H1 (cell line): ENCODE data around the gene PCNX3. TPM values are rescaled to one million over a fixed set of nuclear protein-coding genes. Genes with fewer than 3 reads are reported as not detected.

Experiments
- CTCF ChIA-PET: fragments of 300-600 bp; sonication (Branson Sonifier 250); formaldehyde crosslinking; loops from one replicate; lab custom pipeline; 2021; ENCODE audit not compliant: partially characterized antibody; lab: Charles Lee
- POLR2A ChIA-PET: fragments of 300-600 bp; sonication (Branson Sonifier 250); formaldehyde crosslinking; loops from one replicate; lab custom pipeline; 2021; ENCODE audit warnings: inconsistent platforms; ENCODE audit not compliant: partially characterized antibody; lab: Charles Lee
- DNase-seq, 2 experiments: peaks; one replicate each; pipeline versions ENCODE4 v3.0.0 to v3.0.0-alpha.2; 2010 to 2022; ENCODE audit warnings: low spot score in 2 of 2, low read depth in 1 of 2, mixed read lengths in 1 of 2
- FAIRE-seq: peaks from 2 replicates; lab custom pipeline; 2011; peaks lifted over from hg19 to GRCh38; lab: Jason Lieb, UNC
- H2AFZ ChIP-seq: 2 replicates; pipeline ENCODE4 v1.8.1; 2012; ENCODE audit warnings: low read length, inconsistent platforms
- H2AK5ac ChIP-seq: 2 replicates; pipeline ENCODE4 v1.6.1; 2013; ENCODE audit warnings: low read depth, low read length
- H2BK120ac ChIP-seq: replicated peaks from 2 replicates; pipeline ENCODE3; 2013; ENCODE audit warnings: low read depth, low read length, inconsistent platforms
- H2BK12ac ChIP-seq: 2 replicates; pipeline ENCODE4 v1.6.1; 2013; ENCODE audit warnings: low read depth, low read length
- H2BK15ac ChIP-seq: 2 replicates; pipeline ENCODE4 v1.6.1; 2013; ENCODE audit warnings: low read length
- H2BK20ac ChIP-seq: 2 replicates; pipeline ENCODE4 v1.6.1; 2013; ENCODE audit warnings: low read length
- H2BK5ac ChIP-seq: 2 replicates; pipeline ENCODE4 v1.6.1; 2013; ENCODE audit warnings: low read depth, low read length
- H3K14ac ChIP-seq: 2 replicates; pipeline ENCODE4 v1.6.1; 2013; ENCODE audit warnings: inconsistent platforms; ENCODE audit not compliant: insufficient read length
- H3K18ac ChIP-seq: 2 replicates; pipeline ENCODE4 v1.6.1; 2013; ENCODE audit warnings: low read length; ENCODE audit errors: extremely low read depth
- H3K23ac ChIP-seq: 2 replicates; pipeline ENCODE4 v1.6.1; 2013; ENCODE audit warnings: inconsistent platforms; ENCODE audit not compliant: insufficient read length
- H3K23me2 ChIP-seq: 2 replicates; pipeline ENCODE4 v1.6.1; 2013; ENCODE audit warnings: low read depth, low read length
- H3K27ac ChIP-seq: 2 replicates; pipeline ENCODE4 v1.6.1; 2011; ENCODE audit warnings: low read depth, low read length, inconsistent platforms
- H3K27me3 ChIP-seq, 4 experiments: replicated peaks in 1 of 4; 1 replicate in 1 of 4; 2 replicates in 3 of 4; pipeline versions ENCODE4 v1.6.1 to v1.8.1; 2011 to 2013; ENCODE audit warnings: low read length in 3 of 4, mild to moderate bottlenecking in 3 of 4, inconsistent platforms in 2 of 4, mixed read lengths in 2 of 4, moderate library complexity in 1 of 4; ENCODE audit not compliant: control insufficient read depth in 3 of 4, insufficient read depth in 3 of 4; ENCODE audit errors: extremely low read depth in 1 of 4
- H3K36me3 ChIP-seq, 4 experiments: 2 replicates each; pipeline versions ENCODE4 v1.6.1 to v1.8.1; 2011 to 2013; ENCODE audit warnings: mild to moderate bottlenecking in 4 of 4, low read length in 3 of 4, moderate library complexity in 2 of 4, control low read depth in 1 of 4, inconsistent platforms in 1 of 4; ENCODE audit not compliant: insufficient read depth in 4 of 4, control insufficient read depth in 2 of 4
- H3K4ac ChIP-seq: replicated peaks from 2 replicates; pipeline ENCODE3; 2013; ENCODE audit warnings: low read length, low read depth, mixed read lengths, inconsistent platforms; ENCODE audit not compliant: insufficient read length
- H3K4me1 ChIP-seq, 4 experiments: replicated peaks in 1 of 4; 1 replicate in 1 of 4; 2 replicates in 3 of 4; pipeline versions ENCODE4 v1.6.1 to v1.8.1; 2011 to 2013; ENCODE audit warnings: low read length in 3 of 4, inconsistent platforms in 2 of 4, mixed read lengths in 1 of 4; ENCODE audit not compliant: insufficient read depth in 4 of 4, control insufficient read depth in 3 of 4
- H3K4me2 ChIP-seq, 2 experiments: 2 replicates each; pipeline versions ENCODE4 v1.6.1 to v1.8.1; 2011 to 2013; ENCODE audit warnings: low read depth in 2 of 2, low read length in 2 of 2, control low read depth in 1 of 2, inconsistent platforms in 1 of 2, mild to moderate bottlenecking in 1 of 2; ENCODE audit not compliant: insufficient read depth in 1 of 2
- H3K4me3 ChIP-seq, 4 experiments: fragments of 200-600, 300-600 bp in 1 of 4; sonication (generic), shearing (Covaris generic), sonication (Bioruptor Twin) in 1 of 4; 2 replicates each; pipeline versions ENCODE4 v1.5.1 to v1.8.1; 2011 to 2016; ENCODE audit warnings: low read length in 4 of 4, low read depth in 3 of 4, control low read depth in 2 of 4, inconsistent platforms in 2 of 4, mild to moderate bottlenecking in 2 of 4, mixed read lengths in 1 of 4, moderate library complexity in 1 of 4; ENCODE audit not compliant: insufficient read depth in 2 of 4; ENCODE audit errors: extremely low read depth in 1 of 4
- H3K56ac ChIP-seq: replicated peaks from 2 replicates; pipeline ENCODE3; 2013; ENCODE audit warnings: low read depth, mild to moderate bottlenecking, mixed read lengths, low read length, inconsistent platforms; ENCODE audit not compliant: insufficient read length
- H3K79me1 ChIP-seq: 2 replicates; pipeline ENCODE4 v1.6.1; 2013; ENCODE audit warnings: low read depth, low read length, control low read depth
- H3K79me2 ChIP-seq, 2 experiments: 2 replicates each; pipeline versions ENCODE4 v1.6.1 to v1.8.1; 2012 to 2013; ENCODE audit warnings: low read length in 2 of 2, mild to moderate bottlenecking in 2 of 2, inconsistent platforms in 1 of 2; ENCODE audit not compliant: insufficient read depth in 2 of 2, control insufficient read depth in 1 of 2
- H3K9ac ChIP-seq, 4 experiments: replicated peaks in 1 of 4; 1 replicate in 1 of 4; 2 replicates in 3 of 4; pipeline versions ENCODE4 v1.6.1 to v1.8.1; 2011 to 2013; ENCODE audit warnings: low read depth in 3 of 4, low read length in 3 of 4, control low read depth in 2 of 4, mild to moderate bottlenecking in 2 of 4, moderate library complexity in 2 of 4, inconsistent platforms in 1 of 4; ENCODE audit errors: extremely low read depth in 1 of 4
- H3K9me3 ChIP-seq, 2 experiments: 2 replicates each; pipeline versions ENCODE4 v1.6.1 to v1.8.1; 2012 to 2013; ENCODE audit warnings: mild to moderate bottlenecking in 2 of 2, moderate library complexity in 2 of 2, control low read depth in 1 of 2, inconsistent platforms in 1 of 2, low read depth in 1 of 2, low read length in 1 of 2, mixed read lengths in 1 of 2; ENCODE audit not compliant: insufficient read depth in 2 of 2
- H4K20me1 ChIP-seq, 2 experiments: replicated peaks in 1 of 2; 2 replicates each; pipeline versions ENCODE3 to v1.8.1; 2011 to 2013; ENCODE audit warnings: inconsistent platforms in 2 of 2, low read length in 2 of 2, mild to moderate bottlenecking in 1 of 2; ENCODE audit not compliant: insufficient read depth in 2 of 2, control insufficient read depth in 1 of 2
- H4K5ac ChIP-seq: 2 replicates; pipeline ENCODE4 v1.6.1; 2013; ENCODE audit warnings: low read length, low read depth, mixed read lengths, inconsistent platforms; ENCODE audit not compliant: insufficient read length
- H4K8ac ChIP-seq: 2 replicates; pipeline ENCODE4 v1.8.0; 2013; ENCODE audit warnings: mild to moderate bottlenecking, moderate library complexity, low read length, inconsistent platforms; ENCODE audit not compliant: insufficient read depth; ENCODE audit errors: extremely low read depth
- H4K91ac ChIP-seq: replicated peaks from 2 replicates; pipeline ENCODE3; 2013; ENCODE audit warnings: low read length, mixed read lengths, inconsistent platforms; ENCODE audit not compliant: insufficient read length
- WGBS, 2 experiments: shearing (Covaris generic) in 1 of 2; methylation state at CpG; one replicate each; pipeline versions ENCODE4 v1.1.6 to v1.1.7; 2013 to 2015; ENCODE audit warnings: low lambda C conversion rate in 2 of 2, mixed read lengths in 2 of 2, inconsistent platforms in 1 of 2, low coverage in 1 of 2, missing lambda C conversion rate in 1 of 2; ENCODE audit not compliant: insufficient replicate concordance in 2 of 2, insufficient coverage in 1 of 2, insufficient read length in 1 of 2; ENCODE audit errors: extremely low coverage in 1 of 2, missing lambda C conversion rate in 1 of 2; 5-methylcytosine and 5-hydroxymethylcytosine counted together
- polyA plus RNA-seq, 7 experiments: library from polyadenylated mRNA; depleted of rRNA in 3 of 7; stranded (reverse) in 5 of 7; unstranded in 2 of 7; fragments of >200 nt in 5 of 7; fragments of 200-250 nt in 2 of 7; gene quantifications; 1 replicate in 5 of 7; 2 replicates in 1 of 7; 4 replicates in 1 of 7; pipeline versions ENCODE4 v1.2.1 to v1.2.3, GENCODE V29; 2011 to 2013; ENCODE audit warnings: missing spikeins in 2 of 7, mixed read lengths in 2 of 7
- total RNA-seq: library from RNA; stranded (reverse); fragmentation: NEBNext Ultra II Directional; extraction: Animal tissue kit (Norgen Biotek cat#: 25700); gene quantifications from 2 replicates; pipeline ENCODE4 v1.2.1, GENCODE V29; 2021

The PCNX3 gene
- total and polyA plus RNA-seq, 2 of the 8 experiments (the other 6 are each of a cell fraction or from before 2014, with no cell fraction given): 27.2 to 38.8 TPM

- 0 out of 2 replicates have a peak overlapping the region, but pooled peaks have one; percentile 49 for H2BK15ac ChIP-seq
- H3K9me3 ChIP-seq: no peaks in the 10 kb centered on the region
- H3K4me3 ChIP-seq: peak overlapping the region; percentile 45 to 72 (median 60)
- H2BK20ac ChIP-seq: no peak overlapping the region
- H2BK12ac ChIP-seq: peak overlapping the region; percentile 32; the same call in 1 of the 2 replicates
- peak overlapping the region; percentile 95 for H4K91ac ChIP-seq
- peak overlapping the region; percentile 85 for H2BK5ac ChIP-seq
- H4K8ac ChIP-seq: peak overlapping the region; percentile 91
- POLR2A ChIA-PET: interaction anchor here (0.6 to 5.3 kb wide), 20 partner anchors 10 to 399 kb away, joined by 3 to 56 read pairs (median 4); partner anchors contain the start of genes FIBP, KAT5, MUS81 and PCNX3
- peak overlapping the region; percentile 71 for H3K56ac ChIP-seq
- FAIRE-seq: no peak
- H3K4me1 ChIP-seq: peaks cover 0 to 12% (median 8%) of the 10 kb centered on the region in 4 experiments; a peak in 5 of 7 replicates
- no peak overlapping the region for H3K4ac ChIP-seq
- H3K18ac ChIP-seq: peak overlapping the region; percentile 99
- no peak overlapping the region for H3K23ac ChIP-seq
- peak overlapping the region; percentile 84 for H4K5ac ChIP-seq
- H4K20me1 ChIP-seq: peaks cover 2 to 13% of the 10 kb centered on the region in 2 experiments
- H2AFZ ChIP-seq: no peak overlapping the region; the same call in 1 of the 2 replicates
- peak overlapping the region; percentile 88 to 91 for H3K4me2 ChIP-seq
- H3K9ac ChIP-seq: peak overlapping the region; percentile 35 to 68 (median 64)
- H3K14ac ChIP-seq: no peak overlapping the region
- peak in 1 of 2 experiments; percentile 93 for DNase-seq
- peaks cover 15 to 31% (median 19%) of the 10 kb centered on the region in 4 experiments for H3K36me3 ChIP-seq
- peak overlapping the region; percentile 77 for H3K27ac ChIP-seq
- H2BK120ac ChIP-seq: no peak overlapping the region
- H3K79me1 ChIP-seq: peaks cover 2% of the 10 kb centered on the region; the same call in 1 of the 2 replicates
- peaks cover 0 to 4% (median 2%) of the 10 kb centered on the region in 4 experiments; a peak in 1 of 7 replicates for H3K27me3 ChIP-seq
- no peaks in the 10 kb centered on the region for H3K79me2 ChIP-seq
- 2% methylated on average over 36 of the region's 68 CpGs; no CpG with 5 or more reads in 1 of the 2 experiments for WGBS, 2 experiments
- H3K23me2 ChIP-seq: peaks cover 2% of the 10 kb centered on the region; the same call in 1 of the 2 replicates
- no peak overlapping the region for H2AK5ac ChIP-seq
- CTCF ChIA-PET: interaction anchor here (0.7 to 3.7 kb wide), 13 partner anchors 9 to 198 kb away, joined by 3 to 16 read pairs (median 4); partner anchors contain the start of genes RELA and SIPA1
Measured at GRCh38 chr11:65652511-65653228, 37.1 kb downstream of the PCNX3 start.
